GM19238 (cell line): ENCODE measurements around the gene MYO10.

Experiments used
- DNase-seq: peaks from one replicate; pipeline ENCODE4 v3.0.0; 2011; ENCODE audit warnings: low spot score; ENCODE audit not compliant: insufficient read length

Gene MYO10

GRCh38 chr5:16713386-16713928 is 222.6 kb downstream of the MYO10 start:
- DNase-seq, result no peak

- no peak for DNase-seq
These were observed 223.5 kb downstream of the MYO10 start for GRCh38 chr5:16712620-16713019.

GRCh38 chr5:16712178-16712577 is 223.9 kb downstream of the MYO10 start:
- no peak for DNase-seq

- no peak for DNase-seq
These were observed 226.2 kb downstream of the MYO10 start for GRCh38 chr5:16709691-16710433.

GRCh38 chr5:16707869-16708192 is 228.3 kb downstream of the MYO10 start:
- no peak for DNase-seq

GRCh38 chr5:16707168-16707868 is 228.8 kb downstream of the MYO10 start:
- no peak for DNase-seq

- DNase-seq, result no peak
These were observed 231.1 kb downstream of the MYO10 start for GRCh38 chr5:16704945-16705344.

GRCh38 chr5:16702964-16703363 is 233.1 kb downstream of the MYO10 start:
- DNase-seq, result no peak

- no peak for DNase-seq
These were observed 234.7 kb downstream of the MYO10 start for GRCh38 chr5:16701134-16702099.

GRCh38 chr5:16700081-16700480 is 236.0 kb downstream of the MYO10 start:
- no peak for DNase-seq

GRCh38 chr5:16695779-16696178 is 240.3 kb downstream of the MYO10 start:
- no peak for DNase-seq

- DNase-seq, result no peak
These were observed 242.2 kb downstream of the MYO10 start for GRCh38 chr5:16693879-16694278.

- DNase-seq, result no peak
These were observed 244.4 kb downstream of the MYO10 start for GRCh38 chr5:16691731-16692130.

- DNase-seq, result peak; percentile 46
These were observed 245.7 kb downstream of the MYO10 start for GRCh38 chr5:16690243-16690852.

- DNase-seq, result no peak
These were observed 248.2 kb downstream of the MYO10 start for GRCh38 chr5:16687898-16688297.

GRCh38 chr5:16685069-16685468 is 251.0 kb downstream of the MYO10 start:
- DNase-seq, result no peak

- no peak for DNase-seq
These were observed 254.2 kb downstream of the MYO10 start for GRCh38 chr5:16681876-16682275.

- DNase-seq, result no peak
These were observed 256.2 kb downstream of the MYO10 start for GRCh38 chr5:16679863-16680262.

- no peak for DNase-seq
These were observed 256.9 kb downstream of the MYO10 start for GRCh38 chr5:16679190-16679589.

GRCh38 chr5:16675806-16676205 is 260.3 kb downstream of the MYO10 start:
- no peak for DNase-seq

GRCh38 chr5:16674750-16675149 is 261.3 kb downstream of the MYO10 start:
- no peak for DNase-seq
